Left renal pelvis (tissue), 4 donors: ENCODE measurements around the gene DDX47. TPM values are rescaled to one million over a fixed set of nuclear protein-coding genes. Genes with fewer than 3 reads are reported as not detected.
"Not testable (repeated sequence)": the region's sequence is repeated elsewhere in the genome, so short reads cannot be mapped to it uniquely, and the experiment has no call there.

Experiments used
- DNase-seq, 4 donors: peaks; one replicate each; pipeline ENCODE4 v3.0.0-alpha.2; 2013; ENCODE audit warnings: low read depth in 4 of 4, low spot score in 3 of 4
- polyA plus RNA-seq, 4 donors: library from polyadenylated mRNA; unstranded; fragments of 120-200 nt; gene quantifications; one replicate each; pipeline ENCODE4 v1.2.1, GENCODE V29; 2013; ENCODE audit not compliant: insufficient read length in 4 of 4

Gene DDX47
- polyA plus RNA-seq, 4 donors: 68.5 to 82.5 (median 77.5) TPM

DNA sequence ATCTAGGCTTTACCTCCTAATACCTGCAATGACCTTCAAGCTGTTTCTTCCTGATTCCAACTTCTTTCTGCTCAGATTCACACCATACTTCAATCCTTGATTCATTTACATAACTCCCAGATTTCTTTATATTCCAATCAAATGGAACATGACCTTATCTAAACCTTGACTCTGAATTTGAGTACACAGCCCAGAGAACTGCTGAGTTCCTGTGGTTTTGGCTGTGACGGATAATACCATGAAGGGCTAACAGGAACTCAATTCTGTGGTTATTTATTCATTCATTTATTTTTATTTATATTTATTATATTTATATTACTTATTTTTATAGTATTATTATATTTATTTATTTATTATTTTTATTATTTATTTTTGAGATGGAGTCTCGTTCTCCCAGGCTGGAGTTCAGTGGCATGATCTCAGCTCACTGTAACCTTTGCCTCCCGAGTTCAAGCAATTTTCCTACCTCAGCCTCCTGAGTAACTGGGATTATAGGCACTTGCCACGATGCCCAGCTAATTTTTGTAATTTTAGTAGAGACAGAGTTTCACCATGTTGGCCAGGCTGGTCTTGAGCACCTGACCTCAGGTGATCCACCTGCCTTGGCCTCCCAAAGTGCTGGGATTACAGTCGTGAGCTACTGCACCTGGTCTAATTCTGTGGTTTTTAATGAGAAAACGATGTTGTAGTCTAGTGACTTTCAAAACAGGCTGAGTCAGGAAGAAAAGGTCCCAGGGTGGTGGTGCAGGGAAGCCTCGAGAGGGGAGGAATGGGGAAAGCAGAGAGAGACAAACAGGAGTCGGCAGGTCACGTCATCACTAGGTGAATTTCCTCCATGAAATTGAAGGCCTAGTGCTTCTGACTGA is 16.0 kb upstream of the DDX47 start:
- DNase-seq: no peak

DNA sequence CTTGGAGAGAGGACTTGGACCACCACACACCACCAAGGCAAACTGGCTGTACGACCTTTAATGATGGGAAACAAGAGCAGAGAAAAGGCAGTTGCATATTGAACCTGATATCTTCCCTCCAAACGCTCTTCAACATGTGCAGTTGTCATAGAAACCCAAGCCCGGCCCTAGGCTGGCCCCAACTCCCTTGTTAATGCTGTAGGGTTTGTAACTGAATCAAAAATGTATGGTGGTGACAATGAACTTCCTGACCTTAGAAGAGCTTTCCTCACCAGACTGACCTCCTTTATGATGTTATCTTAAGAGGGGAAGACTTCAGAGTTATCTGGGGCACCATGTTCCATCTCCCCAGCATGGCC is 15.4 kb upstream of the DDX47 start:
- DNase-seq: no peak

DNA sequence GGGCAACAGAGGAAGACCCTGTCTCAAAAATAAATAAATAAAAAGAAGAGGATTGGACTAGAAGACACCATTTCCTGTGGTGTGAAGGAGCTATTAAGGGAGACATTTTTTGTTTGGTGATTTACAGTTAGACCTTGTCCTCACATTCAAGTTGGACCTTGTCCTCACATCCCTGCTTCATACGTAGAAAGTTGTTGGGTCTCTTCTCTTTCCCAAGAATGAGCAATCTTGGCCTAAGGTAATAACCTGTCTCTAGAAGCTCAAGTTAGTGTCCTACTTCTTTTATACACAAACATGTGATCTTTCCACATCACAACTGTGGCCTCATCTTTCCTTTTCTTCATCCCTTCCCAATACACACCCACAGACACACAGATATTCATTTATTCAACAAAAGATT is 14.7 kb upstream of the DDX47 start:
- no peak for DNase-seq

DNA sequence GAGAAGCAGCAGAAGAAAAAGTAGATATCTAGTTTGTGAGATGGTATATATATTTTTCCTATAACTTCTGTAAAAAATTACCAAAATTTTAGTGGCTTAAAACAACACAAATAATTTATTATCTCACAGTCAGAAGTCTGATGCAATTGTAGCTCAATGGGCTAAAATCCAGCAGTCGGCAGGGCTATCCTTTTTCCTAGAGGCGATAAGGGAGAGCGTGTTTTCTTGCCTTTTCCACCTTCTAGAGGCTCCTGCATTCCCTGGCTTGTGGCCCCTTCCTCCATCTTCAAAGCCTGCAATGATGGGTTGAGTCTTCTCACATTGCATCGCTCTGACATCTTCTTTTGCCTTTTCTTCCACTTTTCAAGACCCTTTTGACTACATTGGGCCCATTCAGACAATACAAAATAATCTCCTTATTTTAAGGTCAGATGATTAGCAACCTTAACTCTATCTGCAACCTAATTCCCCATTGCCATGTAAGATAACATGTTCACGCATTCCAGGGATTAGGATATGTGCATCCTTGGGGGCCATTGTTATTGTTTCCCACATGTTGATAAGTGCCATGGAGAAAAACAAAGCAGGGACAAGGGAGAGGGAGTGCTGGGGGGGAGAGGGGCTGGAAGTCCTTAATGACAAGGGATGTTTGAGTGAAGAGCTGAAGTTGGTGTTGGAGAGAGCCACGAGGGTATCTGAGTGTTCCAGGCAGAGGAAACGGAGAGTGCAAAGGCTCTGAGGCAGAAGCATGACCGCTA is 13.8 kb upstream of the DDX47 start:
- no peak for DNase-seq

DNA sequence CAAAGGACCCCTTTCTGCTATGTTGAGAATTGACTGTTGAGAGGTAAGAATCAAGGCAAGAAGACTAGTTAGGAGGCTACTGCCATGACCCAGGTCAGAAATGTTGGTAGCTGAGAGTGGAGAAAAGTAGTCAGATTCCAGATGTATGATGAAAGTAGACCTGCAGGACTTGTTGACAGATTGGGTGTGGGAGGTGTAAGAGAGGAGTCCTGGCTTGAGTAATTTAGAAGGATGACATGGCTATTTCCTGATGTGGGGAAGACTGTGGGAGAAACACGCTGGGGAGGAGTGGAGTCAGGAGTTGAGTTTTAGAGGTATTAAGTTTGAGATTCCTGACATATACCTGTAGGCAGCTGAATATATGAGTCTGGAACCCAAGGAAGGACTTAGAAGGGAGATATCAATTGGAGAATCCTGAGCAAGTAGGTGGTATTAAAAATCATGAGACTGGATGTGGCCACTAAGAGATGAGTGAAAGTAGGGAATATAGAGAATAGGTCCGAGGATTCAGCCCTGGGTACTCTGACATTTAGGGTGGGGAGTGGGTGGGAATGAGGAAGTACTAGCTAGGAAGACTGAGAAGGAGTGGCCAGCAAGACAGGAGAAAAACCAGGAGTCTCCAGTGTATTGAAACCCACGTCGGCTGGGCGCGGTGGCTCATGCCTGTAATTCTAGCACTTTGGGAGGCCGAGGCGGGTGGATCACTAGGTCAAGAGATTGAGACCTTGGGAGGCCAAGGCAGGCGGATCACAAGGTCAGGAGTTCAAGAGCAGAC is 12.6 kb upstream of the DDX47 start:
- no peak for DNase-seq

DNA sequence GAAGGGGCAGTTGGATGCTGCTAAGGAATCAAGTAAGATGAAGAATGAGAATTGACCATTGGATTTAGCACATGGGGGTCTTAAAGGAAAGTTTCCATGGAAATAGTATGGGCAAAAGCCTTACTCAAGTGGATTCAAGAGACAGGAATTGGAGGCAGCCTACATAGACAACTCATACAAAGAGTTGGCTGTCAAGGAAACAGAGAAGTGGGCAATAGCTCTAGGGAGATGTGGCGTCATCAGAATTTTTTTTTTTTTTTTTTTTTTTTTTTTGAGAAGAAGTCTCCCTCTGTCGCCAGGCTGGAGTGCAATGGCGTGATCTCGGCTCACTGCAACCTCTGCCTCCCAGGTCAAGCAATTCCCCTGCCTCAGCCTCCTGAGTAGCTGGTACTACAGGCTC is 11.5 kb upstream of the DDX47 start:
- DNase-seq: not testable (repeated sequence)

DNA sequence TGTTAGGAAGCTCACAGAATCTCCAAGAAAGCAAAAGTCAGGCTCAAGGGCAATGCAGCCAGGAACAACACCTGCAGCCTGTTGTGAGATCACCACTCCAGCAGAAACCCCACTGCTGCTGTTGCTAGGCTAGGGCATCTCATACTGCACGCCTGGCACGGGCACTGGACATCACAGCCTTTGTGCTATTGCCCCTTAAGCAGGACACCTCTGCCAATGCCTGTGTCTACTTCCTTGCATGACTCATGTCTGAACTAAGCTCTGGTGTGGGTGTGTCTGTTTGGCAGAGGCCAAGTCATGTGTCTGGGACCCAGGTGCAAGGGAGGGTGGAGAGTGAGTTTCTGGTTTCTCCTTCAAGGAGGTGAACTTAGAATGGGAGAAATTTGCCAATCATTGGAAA is 10.0 kb upstream of the DDX47 start:
- DNase-seq: no peak

DNA sequence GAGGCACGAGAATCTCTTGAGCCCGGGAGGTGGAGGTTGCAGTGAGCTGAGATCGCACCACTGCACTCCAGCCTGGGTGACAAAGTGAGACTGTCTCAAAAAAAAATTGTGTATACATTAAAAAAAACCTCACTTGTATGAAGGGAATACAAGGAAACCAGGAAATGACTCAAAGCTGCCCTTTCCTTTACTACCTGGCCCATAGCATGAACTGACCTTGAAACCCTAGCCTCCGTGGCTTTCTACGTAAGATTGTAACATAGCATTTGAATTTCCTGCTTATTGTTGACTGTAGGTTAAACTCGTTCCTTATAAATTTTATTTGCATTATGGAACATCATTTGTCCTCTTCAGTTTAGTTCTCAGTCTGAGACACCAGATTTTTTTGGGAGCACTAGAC is 9.1 kb upstream of the DDX47 start:
- DNase-seq: no peak

DNA sequence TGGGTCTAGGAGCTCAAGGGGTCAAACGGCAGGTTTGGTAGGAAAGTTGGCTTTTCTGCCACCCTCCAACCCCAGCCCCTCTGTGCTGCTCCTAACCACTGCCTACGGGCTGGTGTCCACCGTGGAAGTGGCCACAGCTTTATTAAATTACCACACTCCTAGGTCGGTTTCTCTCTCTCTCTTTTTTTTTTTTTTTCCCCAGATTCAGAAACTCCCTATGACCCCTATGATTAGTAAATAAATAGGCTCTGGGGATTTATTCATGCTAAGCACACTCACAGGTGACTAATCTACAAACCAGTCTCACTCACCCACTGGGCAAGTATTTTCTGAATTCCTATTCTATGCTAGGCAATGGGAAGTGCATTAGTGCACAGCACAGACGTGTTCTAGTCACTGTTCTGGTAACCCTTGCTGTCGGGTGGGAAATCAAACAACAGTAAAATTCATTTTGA is 8.7 kb upstream of the DDX47 start:
- DNase-seq: no peak

DNA sequence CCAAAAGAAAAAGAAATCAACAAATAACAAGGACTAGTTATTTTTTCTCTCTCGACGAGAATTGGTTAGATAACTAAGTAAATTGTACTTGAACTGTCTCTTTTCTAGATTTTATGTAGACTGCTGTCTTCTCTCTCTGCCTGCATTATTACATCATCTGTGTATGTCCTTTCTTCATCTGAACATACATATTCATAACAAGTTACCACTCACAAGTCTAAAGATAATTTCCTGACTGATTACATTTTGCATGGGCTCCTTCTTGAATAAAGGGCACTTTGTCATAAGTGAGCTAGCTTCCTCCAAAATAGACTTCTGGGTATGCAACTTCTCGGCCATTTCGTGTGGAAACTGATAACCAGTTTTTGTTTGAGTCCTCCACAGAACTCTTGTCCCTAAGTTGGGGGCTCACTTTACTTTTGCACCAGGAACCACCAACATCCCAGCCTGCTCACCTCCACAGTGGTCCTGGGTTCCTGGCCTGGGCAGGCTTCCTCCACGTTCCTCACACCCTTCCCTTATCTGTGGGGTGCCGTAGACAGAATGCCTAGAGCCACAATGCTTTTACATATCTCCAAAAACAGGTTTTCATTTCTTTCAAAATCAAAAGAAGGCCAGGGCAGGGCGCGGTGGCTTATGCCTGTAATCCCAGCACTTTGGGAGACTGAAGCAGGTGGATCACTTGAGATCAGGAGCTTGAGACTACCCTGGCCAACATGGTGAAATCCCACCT is 6.2 kb upstream of the DDX47 start:
- no peak for DNase-seq

DNA sequence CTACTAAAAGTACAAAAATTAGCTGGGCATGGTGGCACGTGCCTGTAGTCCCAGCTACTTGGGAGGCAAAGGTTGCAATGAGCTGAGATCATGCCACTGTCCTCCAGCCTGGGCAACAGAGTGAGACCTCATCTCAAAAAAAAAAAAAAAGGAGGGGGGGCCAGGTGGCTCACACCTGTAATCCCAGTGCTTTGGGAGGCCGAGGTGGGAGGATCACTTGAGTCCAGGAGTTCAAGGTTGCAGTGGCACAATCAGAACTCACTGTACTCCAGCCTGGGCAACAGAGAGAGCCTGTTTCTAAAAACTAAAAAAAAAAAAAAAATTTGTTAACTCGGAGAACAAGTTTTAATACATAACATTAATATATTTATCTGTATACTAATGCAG is 5.6 kb upstream of the DDX47 start:
- DNase-seq: not testable (repeated sequence)

DNA sequence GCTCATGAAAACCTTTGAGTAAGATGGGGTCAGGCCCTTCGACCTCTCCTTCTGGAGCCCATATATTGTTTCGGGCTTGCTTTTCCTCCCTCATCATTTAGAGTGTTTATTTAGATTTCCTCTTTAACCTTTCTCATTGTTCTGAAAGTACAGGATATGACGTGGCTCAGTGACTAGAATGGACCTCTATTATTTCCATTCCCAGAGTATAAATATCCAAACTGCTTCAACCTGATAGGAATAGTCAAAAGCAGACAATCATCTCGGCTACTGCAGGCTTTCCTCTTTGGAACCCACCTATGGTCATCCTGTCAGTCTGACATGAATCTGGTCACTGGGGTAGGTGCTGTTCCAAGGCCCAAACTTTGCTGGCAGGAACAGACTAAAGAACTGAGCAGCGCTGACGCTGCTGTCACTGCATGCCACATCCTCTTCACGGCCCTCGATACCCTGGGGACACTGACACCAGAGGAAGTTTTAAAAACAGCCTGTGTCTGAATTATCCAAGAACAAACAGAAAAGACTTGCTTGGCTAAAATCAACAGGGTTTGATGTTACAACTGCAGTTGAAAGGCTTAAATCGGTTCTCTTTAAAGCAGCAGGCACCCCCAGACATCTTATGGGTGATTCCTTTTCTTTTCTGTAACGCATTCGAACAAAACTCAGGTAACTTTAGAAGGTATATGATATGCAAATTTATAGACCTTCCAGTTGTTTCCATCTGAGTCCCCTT is 5.0 kb upstream of the DDX47 start:
- no peak for DNase-seq

DNA sequence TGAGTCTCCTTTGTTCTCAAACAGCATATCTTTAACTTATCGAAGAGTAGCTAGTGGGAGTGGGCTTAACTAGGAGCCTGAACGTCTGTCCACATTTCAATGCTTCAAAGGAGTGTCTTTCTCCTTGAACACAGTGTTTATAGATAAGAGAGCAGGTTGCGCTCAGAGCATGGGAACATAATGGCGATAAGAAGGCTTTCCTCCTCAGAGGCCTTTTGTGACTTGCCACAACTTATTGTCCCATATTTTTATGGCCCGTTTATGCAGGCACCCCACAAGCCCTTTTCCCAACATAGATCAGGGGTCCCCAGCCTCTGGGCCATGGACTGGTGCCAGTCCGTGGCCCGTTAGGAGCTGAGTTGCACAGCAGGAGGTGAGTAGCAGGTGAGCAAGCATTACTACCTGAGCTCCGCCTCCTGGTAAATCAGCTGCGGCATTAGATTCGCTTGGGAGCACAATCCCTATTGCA is 2.6 kb upstream of the DDX47 start:
- no peak for DNase-seq

DNA sequence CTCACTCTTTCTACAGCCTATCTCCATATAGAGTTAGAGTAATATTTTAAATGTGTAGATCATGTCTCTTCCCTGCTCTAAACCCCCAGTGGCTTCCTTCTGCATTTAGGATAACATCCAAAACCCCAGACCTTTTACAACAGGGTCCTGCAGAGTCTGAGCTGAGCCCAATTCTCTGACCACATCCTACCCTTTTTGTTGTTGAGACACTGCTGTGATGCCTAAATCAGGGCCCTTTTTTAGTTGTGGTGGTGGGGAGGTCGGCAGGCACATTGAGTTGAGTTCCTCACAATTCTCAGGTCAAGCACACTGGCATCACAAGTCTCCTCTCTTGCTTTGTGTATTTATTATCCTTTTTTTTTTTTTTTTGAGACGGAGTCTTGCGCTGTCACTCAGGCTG is 1.8 kb upstream of the DDX47 start:
- no peak for DNase-seq

DNA sequence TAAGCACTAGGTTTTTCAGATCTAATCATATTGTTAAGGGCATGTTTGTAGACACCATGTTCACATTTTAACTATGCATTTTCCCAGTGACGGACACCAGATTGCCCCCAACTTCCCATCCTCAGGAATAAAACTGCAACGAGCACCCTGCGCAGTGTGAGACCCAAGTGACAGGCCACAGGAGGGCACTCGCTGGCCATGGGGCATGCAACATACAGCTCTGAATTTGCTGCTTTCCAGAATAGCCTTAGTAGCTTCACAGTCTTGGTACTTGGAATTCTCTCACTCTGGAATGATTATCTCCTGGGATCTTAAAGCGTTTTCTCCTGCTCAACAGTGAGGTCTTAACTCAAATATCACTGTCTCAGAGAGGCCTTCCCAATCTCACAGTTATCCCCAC is 972 bp upstream of the DDX47 start:
- no peak for DNase-seq

DNA sequence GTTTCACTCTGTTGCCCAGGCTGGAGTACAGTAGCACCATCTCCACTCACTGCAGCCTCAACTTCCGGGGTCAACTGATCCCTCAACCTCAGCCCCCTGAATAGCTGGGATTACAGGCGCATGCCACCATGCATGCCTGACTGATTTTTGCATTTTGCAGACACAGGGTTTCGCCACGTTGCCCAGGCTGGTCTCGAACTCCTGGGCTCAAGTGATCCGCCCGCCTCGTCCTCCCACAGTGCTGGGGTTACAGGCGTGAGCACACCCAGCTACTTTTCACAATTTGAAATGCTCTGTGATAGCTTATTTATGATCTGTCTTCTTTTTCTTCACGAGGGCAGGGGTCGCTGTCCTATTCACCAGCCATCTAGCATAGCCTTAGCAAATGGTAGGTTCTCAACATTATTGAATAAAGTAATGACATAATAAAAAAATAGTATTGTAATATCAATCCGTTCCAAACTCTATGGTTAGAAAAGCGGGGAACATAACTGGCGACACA is 477 bp upstream of the DDX47 start:
- DNase-seq: no peak

DNA sequence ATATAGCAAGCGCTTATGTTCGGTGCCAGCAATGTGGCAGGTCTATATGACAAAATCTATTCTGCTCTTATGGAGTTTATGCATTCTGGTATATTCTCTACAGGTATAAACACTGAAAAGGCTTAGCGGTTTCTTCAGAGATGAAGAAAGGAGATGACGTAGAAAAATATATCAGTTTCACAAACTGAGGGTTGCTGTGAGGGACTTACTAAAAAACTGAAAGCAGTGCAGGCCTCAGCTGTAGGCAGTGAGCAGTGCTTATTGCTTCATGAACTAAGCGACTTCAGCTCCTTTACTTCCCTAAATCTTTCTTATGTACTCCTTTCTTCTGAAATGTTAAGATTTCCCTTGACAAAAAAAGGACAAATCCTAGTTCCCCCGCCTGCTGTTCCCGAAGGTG is 4.5 kb downstream of the DDX47 start:
- no peak for DNase-seq

DNA sequence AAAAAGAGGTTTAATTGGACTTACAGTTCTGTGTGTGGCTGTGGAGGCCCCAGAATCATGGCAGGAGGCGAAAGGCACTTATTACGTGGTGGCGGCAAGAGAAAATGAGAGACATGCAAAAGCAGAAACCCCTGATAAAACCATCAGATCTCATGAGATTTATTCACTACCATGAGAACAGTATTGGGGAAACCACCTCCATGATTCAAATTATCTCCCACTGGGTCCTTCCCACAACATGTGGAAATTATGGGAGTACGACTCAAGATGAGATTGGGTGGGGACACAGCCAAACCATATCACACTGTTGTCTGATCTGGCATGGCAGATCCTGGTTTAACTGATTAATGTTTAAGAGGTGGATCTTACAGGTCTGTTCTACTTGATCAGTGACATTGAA is 5.6 kb downstream of the DDX47 start:
- no peak for DNase-seq

DNA sequence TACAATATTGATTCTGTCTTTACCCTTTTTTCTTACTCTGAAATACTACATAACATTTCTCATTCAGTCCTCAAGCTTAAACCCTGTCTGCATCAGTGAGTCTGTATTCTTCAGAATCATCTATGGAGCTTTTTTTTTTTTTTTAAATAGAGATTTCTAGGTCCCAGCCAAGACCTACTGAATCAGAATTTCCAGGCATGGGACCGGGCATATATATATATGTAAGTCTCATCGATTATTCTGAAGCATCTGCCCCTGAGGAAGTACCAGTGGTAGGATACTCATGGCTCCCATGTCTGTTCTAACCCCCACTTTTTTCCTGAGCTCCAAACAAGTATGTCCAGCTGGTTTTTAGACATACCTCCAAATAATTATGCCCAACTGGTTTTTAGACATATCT is 6.1 kb downstream of the DDX47 start:
- no peak for DNase-seq
